Measurements from ENCODE around the gene TNP1.

TNP1 gene

GRCh38 chr2:216859944-216860343 is at the start of gene TNP1:
Gene TNP1, minus strand, starts transcription at chr2:216860064. Its CDS starts 30 bp downstream, at chr2:216860034.
- no peak for DNase-seq (ENCODE audit: low read depth)

- DNase-seq (ENCODE audit: low read depth) = no peak
Measured at GRCh38 chr2:216908300-216908699, 48.4 kb upstream of the TNP1 start.

- DNase-seq (ENCODE audit: low read depth) = no peak
Measured at GRCh38 chr2:216905649-216906329, 45.9 kb upstream of the TNP1 start.

GRCh38 chr2:216904974-216905373 is 45.1 kb upstream of the TNP1 start:
- DNase-seq (ENCODE audit: low read depth) = no peak

- no peak for DNase-seq (ENCODE audit: low read depth)
Measured at GRCh38 chr2:216904554-216904953, 44.7 kb upstream of the TNP1 start.

GRCh38 chr2:216903470-216903869 is 43.6 kb upstream of the TNP1 start:
- DNase-seq (ENCODE audit: low read depth) = no peak

GRCh38 chr2:216901273-216901672 is 41.4 kb upstream of the TNP1 start:
- DNase-seq (ENCODE audit: low read depth) = no peak

- no peak for DNase-seq (ENCODE audit: low read depth)
Measured at GRCh38 chr2:216900406-216900805, 40.5 kb upstream of the TNP1 start.

GRCh38 chr2:216897561-216898203 is 37.8 kb upstream of the TNP1 start:
- no peak for DNase-seq (ENCODE audit: low read depth)

GRCh38 chr2:216890138-216890537 is 30.3 kb upstream of the TNP1 start:
- no peak for DNase-seq (ENCODE audit: low read depth)

- DNase-seq (ENCODE audit: low read depth) = no peak
Measured at GRCh38 chr2:216888887-216889622, 29.2 kb upstream of the TNP1 start.

- no peak for DNase-seq (ENCODE audit: low read depth)
Measured at GRCh38 chr2:216888081-216888480, 28.2 kb upstream of the TNP1 start.

- DNase-seq (ENCODE audit: low read depth) = no peak
Measured at GRCh38 chr2:216887138-216887537, 27.3 kb upstream of the TNP1 start.

GRCh38 chr2:216885117-216885553 is 25.3 kb upstream of the TNP1 start:
- no peak for DNase-seq (ENCODE audit: low read depth)

- DNase-seq (ENCODE audit: low read depth) = no peak
Measured at GRCh38 chr2:216884347-216884746, 24.5 kb upstream of the TNP1 start.

- no peak for DNase-seq (ENCODE audit: low read depth)
Measured at GRCh38 chr2:216882876-216883275, 23.0 kb upstream of the TNP1 start.

- no peak for DNase-seq (ENCODE audit: low read depth)
Measured at GRCh38 chr2:216881411-216881810, 21.5 kb upstream of the TNP1 start.

GRCh38 chr2:216880509-216881184 is 20.8 kb upstream of the TNP1 start:
- no peak for DNase-seq (ENCODE audit: low read depth)

GRCh38 chr2:216879727-216880508 is 20.1 kb upstream of the TNP1 start:
- DNase-seq (ENCODE audit: low read depth) = no peak

GRCh38 chr2:216878072-216878471 is 18.2 kb upstream of the TNP1 start:
- DNase-seq (ENCODE audit: low read depth) = no peak

GRCh38 chr2:216877085-216877484 is 17.2 kb upstream of the TNP1 start:
- no peak for DNase-seq (ENCODE audit: low read depth)

- no peak for DNase-seq (ENCODE audit: low read depth)
Measured at GRCh38 chr2:216875862-216876261, 16.0 kb upstream of the TNP1 start.

Measured in T-helper 22 cell (primary cell).